ENCODE results near the gene VPS35L. TPM values are rescaled to one million over a fixed set of nuclear protein-coding genes. Genes with fewer than 3 reads are reported as not detected.

The VPS35L gene
- total and polyA plus RNA-seq, 7 experiments from 2014 or later = 38.6 to 52.0 (median 46.6) TPM

GRCh38 chr16:19616241-19616640 is 60.7 kb downstream of the VPS35L start:
- Mint-ChIP-seq H3K9me3 (no peaks in the 10 kb centered on the region), H3K27me3 (no peaks in the 10 kb centered on the region), H3K4me3 (no peak overlapping the region), H3K27ac (no peak overlapping the region), H3K4me1 (peaks cover 0 to 4% (median 0%) of the 10 kb centered on the region in 7 donors), H3K36me3 (peaks cover 0 to 40% (median 14%) of the 10 kb centered on the region in 5 donors)
- H3K27me3 ChIP-seq (ENCODE audit: control insufficient read depth in 2 of 2, insufficient read depth in 2 of 2, low read length in 2 of 2) = no peaks in the 10 kb centered on the region
- H3K4me3 ChIP-seq (ENCODE audit: low read length) = no peak overlapping the region
- intact Hi-C loops (cut with micrococcal nuclease) = no loop called here
- peaks cover 0 to 28% (median 0%) of the 10 kb centered on the region in 3 experiments for H3K36me3 ChIP-seq (ENCODE audit: control insufficient read depth in 2 of 3, insufficient read depth in 3 of 3, low read length in 3 of 3)
- no peak overlapping the region for H3K27ac ChIP-seq (ENCODE audit: low read depth, low read length)
- POLR2A ChIA-PET = no interaction called here
- CTCF ChIA-PET = no interaction called here
- no peaks in the 10 kb centered on the region for H3K4me1 ChIP-seq (ENCODE audit: control insufficient read depth in 2 of 2, insufficient read depth in 2 of 2, low read length in 2 of 2)
- H3K9me3 ChIP-seq (ENCODE audit: control insufficient read depth in 2 of 3, low read length in 3 of 3) = no peaks in the 10 kb centered on the region
- ATAC-seq = no peak
- DNase-seq = no peak

GRCh38 chr16:19618876-19619275 is 63.4 kb downstream of the VPS35L start:
- CTCF ChIA-PET = no interaction called here
- H3K4me3 Mint-ChIP-seq = no peak overlapping the region

GRCh38 chr16:19621445-19621844 is 65.9 kb downstream of the VPS35L start:
- DNase-seq (no peak), ATAC-seq (no peak)
- Histone ChIP-seq H3K36me3 (ENCODE audit: control insufficient read depth in 2 of 3, insufficient read depth in 3 of 3, low read length in 3 of 3) (peaks cover 0 to 36% (median 0%) of the 10 kb centered on the region in 3 experiments), H3K27me3 (ENCODE audit: control insufficient read depth in 2 of 2, insufficient read depth in 2 of 2, low read length in 2 of 2) (no peaks in the 10 kb centered on the region), H3K27ac (ENCODE audit: low read depth, low read length) (no peak overlapping the region), H3K4me1 (ENCODE audit: control insufficient read depth in 2 of 2, insufficient read depth in 2 of 2, low read length in 2 of 2) (no peaks in the 10 kb centered on the region), H3K9me3 (ENCODE audit: control insufficient read depth in 2 of 3, low read length in 3 of 3) (no peaks in the 10 kb centered on the region), H3K4me3 (ENCODE audit: low read length) (no peak overlapping the region)
- H3K4me1 Mint-ChIP-seq = peaks cover 0 to 4% (median 0%) of the 10 kb centered on the region in 7 donors
- H3K36me3 Mint-ChIP-seq = peaks cover 3 to 40% (median 17%) of the 10 kb centered on the region in 5 donors
- ChIA-PET POLR2A (no interaction called here), CTCF (no interaction called here)
- intact Hi-C loops (cut with micrococcal nuclease) = no loop called here
- no peak overlapping the region for H3K4me3 Mint-ChIP-seq
- peak overlapping the region in 1 of 9 donors; percentile 7 for H3K27ac Mint-ChIP-seq
- no peaks in the 10 kb centered on the region for H3K27me3 Mint-ChIP-seq
- no peaks in the 10 kb centered on the region for H3K9me3 Mint-ChIP-seq

More at GRCh38 chr16:19618876-19619275, 63.4 kb downstream of the VPS35L start:
- intact Hi-C loops (cut with micrococcal nuclease) = no loop called here
- no peak for DNase-seq
- ATAC-seq = no peak
- Histone ChIP-seq H3K27ac (ENCODE audit: low read depth, low read length) (no peak overlapping the region), H3K4me1 (ENCODE audit: control insufficient read depth in 2 of 2, insufficient read depth in 2 of 2, low read length in 2 of 2) (no peaks in the 10 kb centered on the region), H3K4me3 (ENCODE audit: low read length) (no peak overlapping the region), H3K9me3 (ENCODE audit: control insufficient read depth in 2 of 3, low read length in 3 of 3) (no peaks in the 10 kb centered on the region), H3K36me3 (ENCODE audit: control insufficient read depth in 2 of 3, insufficient read depth in 3 of 3, low read length in 3 of 3) (peaks cover 0 to 25% (median 0%) of the 10 kb centered on the region in 3 experiments), H3K27me3 (ENCODE audit: control insufficient read depth in 2 of 2, insufficient read depth in 2 of 2, low read length in 2 of 2) (no peaks in the 10 kb centered on the region)
- Mint-ChIP-seq H3K9me3 (no peaks in the 10 kb centered on the region), H3K36me3 (peaks cover 0 to 34% (median 14%) of the 10 kb centered on the region in 5 donors), H3K27ac (peak overlapping the region in 2 of 9 donors; percentile 25), H3K27me3 (no peaks in the 10 kb centered on the region), H3K4me1 (peaks cover 0 to 4% (median 0%) of the 10 kb centered on the region in 7 donors)
- POLR2A ChIA-PET = no interaction called here

- POLR2A ChIA-PET = interaction anchor here (0.9 to 1.0 kb wide), 2 partner anchors 72 to 80 kb away, joined by 3 to 4 read pairs; no protein-coding TSS in a partner anchor
- CTCF ChIA-PET = no interaction called here
- Histone ChIP-seq H3K4me1 (ENCODE audit: control insufficient read depth in 2 of 2, insufficient read depth in 2 of 2, low read length in 2 of 2) (no peaks in the 10 kb centered on the region), H3K9me3 (ENCODE audit: control insufficient read depth in 2 of 3, low read length in 3 of 3) (no peaks in the 10 kb centered on the region), H3K27ac (ENCODE audit: low read depth, low read length) (no peak overlapping the region), H3K27me3 (ENCODE audit: control insufficient read depth in 2 of 2, insufficient read depth in 2 of 2, low read length in 2 of 2) (no peaks in the 10 kb centered on the region), H3K36me3 (ENCODE audit: control insufficient read depth in 2 of 3, insufficient read depth in 3 of 3, low read length in 3 of 3) (peaks cover 0 to 38% (median 0%) of the 10 kb centered on the region in 3 experiments), H3K4me3 (ENCODE audit: low read length) (no peak overlapping the region)
- Mint-ChIP-seq H3K27ac (peak overlapping the region in 1 of 9 donors; percentile 68), H3K36me3 (peaks cover 7 to 48% (median 12%) of the 10 kb centered on the region in 5 donors), H3K4me1 (peaks cover 0 to 5% (median 0%) of the 10 kb centered on the region in 7 donors), H3K4me3 (no peak overlapping the region), H3K9me3 (no peaks in the 10 kb centered on the region), H3K27me3 (no peaks in the 10 kb centered on the region)
- ATAC-seq (no peak), DNase-seq (no peak)
- intact Hi-C loops (cut with micrococcal nuclease) = no loop called here
Measured at GRCh38 chr16:19625039-19625438, 69.5 kb downstream of the VPS35L start.

- Histone ChIP-seq H3K4me1 (ENCODE audit: control insufficient read depth in 2 of 2, insufficient read depth in 2 of 2, low read length in 2 of 2) (peaks cover 0 to 12% of the 10 kb centered on the region in 2 donors), H3K27ac (ENCODE audit: low read depth, low read length) (no peak overlapping the region), H3K36me3 (ENCODE audit: control insufficient read depth in 2 of 3, insufficient read depth in 3 of 3, low read length in 3 of 3) (peaks cover 0 to 38% (median 0%) of the 10 kb centered on the region in 3 experiments), H3K9me3 (ENCODE audit: control insufficient read depth in 2 of 3, low read length in 3 of 3) (no peaks in the 10 kb centered on the region), H3K27me3 (ENCODE audit: control insufficient read depth in 2 of 2, insufficient read depth in 2 of 2, low read length in 2 of 2) (no peaks in the 10 kb centered on the region), H3K4me3 (ENCODE audit: low read length) (no peak overlapping the region)
- intact Hi-C loops (cut with micrococcal nuclease) = no loop called here
- Mint-ChIP-seq H3K36me3 (peaks cover 11 to 27% (median 19%) of the 10 kb centered on the region in 5 donors), H3K27ac (peak overlapping the region in 3 of 9 donors; percentile 20 to 66 (median 45)), H3K9me3 (no peaks in the 10 kb centered on the region), H3K27me3 (no peaks in the 10 kb centered on the region), H3K4me3 (no peak overlapping the region), H3K4me1 (peaks cover 9 to 25% (median 13%) of the 10 kb centered on the region in 7 donors)
- DNase-seq (no peak), ATAC-seq (no peak)
- POLR2A ChIA-PET = interaction anchor here (0.6 kb wide), 1 partner anchor 74 kb away, joined by 4 read pairs; no protein-coding TSS in a partner anchor
- CTCF ChIA-PET = no interaction called here
Measured at GRCh38 chr16:19636436-19637267, 81.1 kb downstream of the VPS35L start.

GRCh38 chr16:19639986-19640421 is 84.5 kb downstream of the VPS35L start:
- Mint-ChIP-seq H3K4me3 (peak overlapping the region in 8 of 10 donors; percentile 51 to 78 (median 62)), H3K27me3 (no peaks in the 10 kb centered on the region), H3K27ac (peak overlapping the region in 7 of 9 donors; percentile 26 to 81 (median 66)), H3K4me1 (peaks cover 9 to 25% (median 13%) of the 10 kb centered on the region in 7 donors), H3K9me3 (no peaks in the 10 kb centered on the region), H3K36me3 (peaks cover 0 to 32% (median 25%) of the 10 kb centered on the region in 5 donors)
- Histone ChIP-seq H3K27me3 (ENCODE audit: control insufficient read depth in 2 of 2, insufficient read depth in 2 of 2, low read length in 2 of 2) (no peaks in the 10 kb centered on the region), H3K9me3 (ENCODE audit: control insufficient read depth in 2 of 3, low read length in 3 of 3) (no peaks in the 10 kb centered on the region), H3K27ac (ENCODE audit: low read depth, low read length) (no peak overlapping the region), H3K4me3 (ENCODE audit: low read length) (no peak overlapping the region), H3K36me3 (ENCODE audit: control insufficient read depth in 2 of 3, insufficient read depth in 3 of 3, low read length in 3 of 3) (peaks cover 3 to 27% (median 6%) of the 10 kb centered on the region in 3 experiments), H3K4me1 (ENCODE audit: control insufficient read depth in 2 of 2, insufficient read depth in 2 of 2, low read length in 2 of 2) (peaks cover 0 to 12% of the 10 kb centered on the region in 2 donors)
- POLR2A ChIA-PET = interaction anchor here (0.6 kb wide), 1 partner anchor 12 kb away, joined by 4 read pairs; no protein-coding TSS in a partner anchor
- CTCF ChIA-PET = interaction anchor here (0.8 to 1.0 kb wide), 2 partner anchors 11 to 14 kb away, joined by 3 read pairs; no protein-coding TSS in a partner anchor
- DNase-seq (peak in 7 of 9 donors; percentile 25 to 69 (median 54)), ATAC-seq (peak; percentile 85)
- intact Hi-C loops (cut with micrococcal nuclease) = no loop called here
